ENCODE measurements around the gene FOXK2. TPM values are rescaled to one million over a fixed set of nuclear protein-coding genes. Genes with fewer than 3 reads are reported as not detected.

FOXK2 gene
- total RNA-seq, 1 experiment from 2014 or later = 72.0 TPM

DNA sequence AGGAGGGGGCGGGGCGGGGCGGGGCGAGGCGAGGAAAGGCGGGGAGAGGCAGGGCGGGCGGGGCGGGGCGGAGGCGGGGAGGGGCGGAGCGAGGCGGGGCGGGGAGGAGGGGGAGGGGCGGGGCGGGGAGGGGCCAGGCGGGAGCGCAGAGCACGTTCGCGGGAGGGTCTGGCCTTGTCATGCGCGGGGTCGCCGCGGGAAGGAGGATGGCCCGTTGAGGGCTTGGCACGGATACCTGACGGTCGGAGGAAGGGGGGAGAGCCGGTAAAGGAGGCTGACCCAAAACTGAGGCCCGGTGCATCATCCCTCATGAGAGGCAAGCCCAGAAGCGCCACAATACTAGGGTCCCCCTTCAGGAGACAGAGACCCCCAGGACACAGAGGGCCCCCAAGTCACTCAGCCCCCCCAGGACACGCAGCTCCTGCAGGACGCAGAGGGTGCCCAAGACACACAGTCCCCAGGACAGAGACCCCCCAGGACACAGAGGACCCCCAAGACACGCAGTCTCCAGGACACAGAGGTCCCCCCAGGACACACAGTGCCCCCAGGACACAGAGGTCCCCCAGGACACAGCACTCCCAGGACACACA, 129.3 kb downstream of the FOXK2 start:
- H3K9me3 ChIP-seq (ENCODE audit: control insufficient read depth, low read depth, low read length) = no peaks in the 10 kb centered on the region
- H3K23me2 ChIP-seq (ENCODE audit: insufficient read length, low read depth, low read length, poor library complexity, severe bottlenecking) = peaks cover 8% of the 10 kb centered on the region
- H2AFZ ChIP-seq (ENCODE audit: low read length) = no peak overlapping the region
- H3T11ph ChIP-seq (ENCODE audit: low read length) = no peak overlapping the region
- no peak overlapping the region for H3K23ac ChIP-seq (ENCODE audit: insufficient read length, low read depth, low read length)
- H3K18ac ChIP-seq (ENCODE audit: insufficient read length, low read depth, low read length) = peak overlapping the region; percentile 62
- no CpG with 5 or more reads among the region's 37 CpGs for WGBS (ENCODE audit: extremely low coverage, insufficient read length, low lambda C conversion rate)
- H2BK120ac ChIP-seq (ENCODE audit: low read depth, low read length, poor library complexity, severe bottlenecking) = no peak overlapping the region
- TF ChIP-seq, protein P1, sequence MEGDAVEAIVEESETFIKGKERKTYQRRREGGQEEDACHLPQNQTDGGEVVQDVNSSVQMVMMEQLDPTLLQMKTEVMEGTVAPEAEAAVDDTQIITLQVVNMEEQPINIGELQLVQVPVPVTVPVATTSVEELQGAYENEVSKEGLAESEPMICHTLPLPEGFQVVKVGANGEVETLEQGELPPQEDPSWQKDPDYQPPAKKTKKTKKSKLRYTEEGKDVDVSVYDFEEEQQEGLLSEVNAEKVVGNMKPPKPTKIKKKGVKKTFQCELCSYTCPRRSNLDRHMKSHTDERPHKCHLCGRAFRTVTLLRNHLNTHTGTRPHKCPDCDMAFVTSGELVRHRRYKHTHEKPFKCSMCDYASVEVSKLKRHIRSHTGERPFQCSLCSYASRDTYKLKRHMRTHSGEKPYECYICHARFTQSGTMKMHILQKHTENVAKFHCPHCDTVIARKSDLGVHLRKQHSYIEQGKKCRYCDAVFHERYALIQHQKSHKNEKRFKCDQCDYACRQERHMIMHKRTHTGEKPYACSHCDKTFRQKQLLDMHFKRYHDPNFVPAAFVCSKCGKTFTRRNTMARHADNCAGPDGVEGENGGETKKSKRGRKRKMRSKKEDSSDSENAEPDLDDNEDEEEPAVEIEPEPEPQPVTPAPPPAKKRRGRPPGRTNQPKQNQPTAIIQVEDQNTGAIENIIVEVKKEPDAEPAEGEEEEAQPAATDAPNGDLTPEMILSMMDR (conservative IDR thresholded peaks at IDR 0.05) = no peak
- no peak overlapping the region for H2BK12ac ChIP-seq (ENCODE audit: insufficient read length, low read depth, low read length)
- peak overlapping the region; percentile 69 for H3K4me2 ChIP-seq (ENCODE audit: insufficient read depth, insufficient read length, low read length)
- no peaks in the 10 kb centered on the region for H3K9me3 Mint-ChIP-seq
- no peak overlapping the region for H3K9ac ChIP-seq (ENCODE audit: extremely low read depth, insufficient read length, low read length)
- H3K27ac Mint-ChIP-seq = no peak overlapping the region; a peak in 1 of 7 replicates
- peaks cover 27% of the 10 kb centered on the region; the same call in 1 of the 2 replicates for H3K79me2 ChIP-seq (ENCODE audit: insufficient read depth, low read length)
- DNase-seq = peak; percentile 77
- H3K56ac ChIP-seq (ENCODE audit: insufficient read length, low read depth, low read length) = no peak overlapping the region
- H3K27me3 ChIP-seq (ENCODE audit: insufficient read depth, low read length) = no peaks in the 10 kb centered on the region
- H2BK5ac ChIP-seq (ENCODE audit: insufficient read length, low read length) = no peak overlapping the region
- H4K5ac ChIP-seq (ENCODE audit: insufficient read length, low read depth, low read length) = no peak overlapping the region
- H3K14ac ChIP-seq (ENCODE audit: insufficient read depth, low read length) = peak overlapping the region; percentile 56; the same call in 1 of the 2 replicates
- H2AK5ac ChIP-seq (ENCODE audit: insufficient read length, low read length) = no peak overlapping the region
- peaks cover 7 to 23% of the 10 kb centered on the region in 2 experiments for H3K4me1 Mint-ChIP-seq
- no peak overlapping the region for H2BK15ac ChIP-seq (ENCODE audit: low read depth, low read length)
- H3K27ac ChIP-seq (ENCODE audit: insufficient read length, low read depth, low read length) = no peak overlapping the region
- no peak overlapping the region for H3K4ac ChIP-seq (ENCODE audit: low read depth, low read length)
- H4K91ac ChIP-seq (ENCODE audit: insufficient read length, low read depth, low read length) = no peak overlapping the region
- H3K27me3 Mint-ChIP-seq (ENCODE audit: low read depth) = peaks cover 8% of the 10 kb centered on the region
- H3K79me1 ChIP-seq (ENCODE audit: insufficient read depth, low read depth, low read length, poor library complexity, severe bottlenecking) = peaks cover 10% of the 10 kb centered on the region
- peaks cover 1 to 8% (median 8%) of the 10 kb centered on the region in 3 experiments; a peak in 5 of 7 replicates for H3K36me3 Mint-ChIP-seq (ENCODE audit: insufficient read depth in 1 of 3, low read depth in 3 of 3)
- H4K20me1 ChIP-seq (ENCODE audit: control insufficient read depth, insufficient read depth, insufficient read length) = no peaks in the 10 kb centered on the region
- no peak overlapping the region for H2BK20ac ChIP-seq (ENCODE audit: low read depth, low read length, poor library complexity, severe bottlenecking)
- no peak overlapping the region for H4K8ac ChIP-seq (replicated peaks; ENCODE audit: insufficient read length, low read depth, low read length)
- H3K4me3 Mint-ChIP-seq = peak overlapping the region; percentile 53 to 72
- H3K4me1 ChIP-seq (ENCODE audit: insufficient read depth, low read length) = no peaks in the 10 kb centered on the region; the same call in 1 of the 2 replicates

Measured in H9 (cell line).